GM12878 (cell line): ENCODE results near the gene ASTL. TPM values are rescaled to one million over a fixed set of nuclear protein-coding genes. Genes with fewer than 3 reads are reported as not detected.

ENCODE experiments used
- polyA plus RNA-seq, 11 experiments: library from polyadenylated mRNA; depleted of rRNA in 4 of 11; unstranded in 6 of 11; stranded (reverse) in 5 of 11; fragments of >200 nt; fragmentation: Nextera tagmentation in 4 of 11; fragmentation: Illumina TruSeq in 1 of 11; extraction: Ambion mirVana in 4 of 11; extraction: Trizol in 1 of 11; gene quantifications; 1 replicate in 1 of 11; 2 replicates in 10 of 11; pipeline versions ENCODE4 v1.2.1 to v1.2.3, GENCODE V29; 2011 to 2016; ENCODE audit warnings: inconsistent platforms in 2 of 11, missing spikeins in 2 of 11, low read depth in 1 of 11
- total RNA-seq, 4 experiments: library from RNA; depleted of rRNA in 3 of 4; stranded (reverse); fragments of >200 nt in 3 of 4; fragmentation: Illumina TruSeq in 1 of 4; extraction: Trizol in 1 of 4; gene quantifications; 2 replicates each; pipeline versions ENCODE4 v1.2.1 to v1.2.3, GENCODE V29; 2013 to 2021

Gene ASTL
- total and polyA plus RNA-seq, 10 of the 15 experiments (the other 5 are each of a cell fraction or from before 2014, with no cell fraction given) = 0.18 to 1.0 (median 0.38) TPM; not detected in 4

Other genes with a start within 250 kb of the ASTL start
Only the 7 nearest of the 10 such genes appear.
- 23.6 and 29.5 TPM in 2 replicates for gene ANKRD36C, start 146.7 kb downstream of the ASTL start, total RNA-seq (2014; rRNA removed)
- 39.8 and 43.3 TPM in 2 replicates for gene ANKRD36C, start 146.7 kb downstream of the ASTL start, total RNA-seq (2014; rRNA removed; fragmentation: Illumina TruSeq; extraction: Trizol)
- 24.1 and 26.2 TPM in 2 replicates for gene ANKRD36C, start 146.7 kb downstream of the ASTL start, total RNA-seq (2021)
- 12.5 and 14.7 TPM in 2 replicates for gene ANKRD36C, start 146.7 kb downstream of the ASTL start, polyA plus RNA-seq (2011; rRNA removed)
- 12.6 and 12.9 TPM in 2 replicates for gene ANKRD36C, start 146.7 kb downstream of the ASTL start, polyA plus RNA-seq (2014; fragmentation: Illumina TruSeq; extraction: Trizol)
- 10 to 100 TPM in 1 of 2 experiments, 1 to 10 TPM in 1; 3.2 to 15.3 TPM for gene ANKRD36C, start 146.7 kb downstream of the ASTL start, polyA plus RNA-seq (2014; fragmentation: Nextera tagmentation; extraction: Ambion mirVana)
- 7.5 and 7.6 TPM in 2 replicates for gene ANKRD36C, start 146.7 kb downstream of the ASTL start, polyA plus RNA-seq (2014; rRNA removed)
- gene ANKRD36C, start 146.7 kb downstream of the ASTL start, polyA plus RNA-seq (2016; fragmentation: Nextera tagmentation; extraction: Ambion mirVana) = 10 to 100 TPM; 24.7 to 29.0 TPM
- gene GPAT2, start 103.6 kb downstream of the ASTL start, total RNA-seq (2014; rRNA removed) = not detected in 2 replicates
- not detected in 2 replicates for gene GPAT2, start 103.6 kb downstream of the ASTL start, total RNA-seq (2014; rRNA removed; fragmentation: Illumina TruSeq; extraction: Trizol)
- gene GPAT2, start 103.6 kb downstream of the ASTL start, total RNA-seq (2021) = not detected in 2 replicates
- not detected in 2 replicates for gene GPAT2, start 103.6 kb downstream of the ASTL start, polyA plus RNA-seq (2011; rRNA removed)
- gene GPAT2, start 103.6 kb downstream of the ASTL start, polyA plus RNA-seq (2014; fragmentation: Illumina TruSeq; extraction: Trizol) = not detected in 2 replicates
- gene GPAT2, start 103.6 kb downstream of the ASTL start, polyA plus RNA-seq (2014; fragmentation: Nextera tagmentation; extraction: Ambion mirVana) = not detected
- gene GPAT2, start 103.6 kb downstream of the ASTL start, polyA plus RNA-seq (2014; rRNA removed) = not detected in 2 replicates
- under 1 TPM; 0.04 to 0.05 TPM for gene GPAT2, start 103.6 kb downstream of the ASTL start, polyA plus RNA-seq (2016; fragmentation: Nextera tagmentation; extraction: Ambion mirVana)
- gene ADRA2B, start 21.9 kb downstream of the ASTL start, total RNA-seq (2014; rRNA removed) = 0.05 TPM in 1 of 2 replicates, not detected in the other
- gene ADRA2B, start 21.9 kb downstream of the ASTL start, total RNA-seq (2014; rRNA removed; fragmentation: Illumina TruSeq; extraction: Trizol) = 0.05 TPM in 1 of 2 replicates, not detected in the other
- gene ADRA2B, start 21.9 kb downstream of the ASTL start, total RNA-seq (2021) = 0.10 TPM in 1 of 2 replicates, not detected in the other
- gene ADRA2B, start 21.9 kb downstream of the ASTL start, polyA plus RNA-seq (2011; rRNA removed) = not detected in 2 replicates
- gene ADRA2B, start 21.9 kb downstream of the ASTL start, polyA plus RNA-seq (2014; fragmentation: Illumina TruSeq; extraction: Trizol) = 0.01 TPM in 1 of 2 replicates, not detected in the other
- under 1 TPM in 1 of 2 experiments, not detected in 1; 0.03 TPM for gene ADRA2B, start 21.9 kb downstream of the ASTL start, polyA plus RNA-seq (2014; fragmentation: Nextera tagmentation; extraction: Ambion mirVana)
- gene ADRA2B, start 21.9 kb downstream of the ASTL start, polyA plus RNA-seq (2014; rRNA removed) = 0.05 and 0.09 TPM in 2 replicates
- gene ADRA2B, start 21.9 kb downstream of the ASTL start, polyA plus RNA-seq (2016; fragmentation: Nextera tagmentation; extraction: Ambion mirVana) = not detected
- gene DUSP2, start 6.9 kb upstream of the ASTL start, total RNA-seq (2014; rRNA removed) = 212 and 227 TPM in 2 replicates
- 57.4 and 58.0 TPM in 2 replicates for gene DUSP2, start 6.9 kb upstream of the ASTL start, total RNA-seq (2014; rRNA removed; fragmentation: Illumina TruSeq; extraction: Trizol)
- 181 and 194 TPM in 2 replicates for gene DUSP2, start 6.9 kb upstream of the ASTL start, total RNA-seq (2021)
- 47.5 and 84.3 TPM in 2 replicates for gene DUSP2, start 6.9 kb upstream of the ASTL start, polyA plus RNA-seq (2011; rRNA removed)
- 11.9 and 35.6 TPM in 2 replicates for gene DUSP2, start 6.9 kb upstream of the ASTL start, polyA plus RNA-seq (2014; fragmentation: Illumina TruSeq; extraction: Trizol)
- 10 to 100 TPM in 1 of 2 experiments, 1 to 10 TPM in 1; 9.7 to 34.6 TPM for gene DUSP2, start 6.9 kb upstream of the ASTL start, polyA plus RNA-seq (2014; fragmentation: Nextera tagmentation; extraction: Ambion mirVana)
- 158 and 168 TPM in 2 replicates for gene DUSP2, start 6.9 kb upstream of the ASTL start, polyA plus RNA-seq (2014; rRNA removed)
- 10 to 100 TPM; 10.2 to 56.4 TPM for gene DUSP2, start 6.9 kb upstream of the ASTL start, polyA plus RNA-seq (2016; fragmentation: Nextera tagmentation; extraction: Ambion mirVana)
- 215 and 229 TPM in 2 replicates for gene STARD7, start 70.3 kb upstream of the ASTL start, total RNA-seq (2014; rRNA removed)
- 148 and 153 TPM in 2 replicates for gene STARD7, start 70.3 kb upstream of the ASTL start, total RNA-seq (2014; rRNA removed; fragmentation: Illumina TruSeq; extraction: Trizol)
- 194 and 200 TPM in 2 replicates for gene STARD7, start 70.3 kb upstream of the ASTL start, total RNA-seq (2021)
- gene STARD7, start 70.3 kb upstream of the ASTL start, polyA plus RNA-seq (2011; rRNA removed) = 139 and 142 TPM in 2 replicates
- gene STARD7, start 70.3 kb upstream of the ASTL start, polyA plus RNA-seq (2014; fragmentation: Illumina TruSeq; extraction: Trizol) = 154 and 182 TPM in 2 replicates
- gene STARD7, start 70.3 kb upstream of the ASTL start, polyA plus RNA-seq (2014; fragmentation: Nextera tagmentation; extraction: Ambion mirVana) = 100 to 1,000 TPM in 1 of 2 experiments, 10 to 100 TPM in 1; 85.4 to 114 TPM
- gene STARD7, start 70.3 kb upstream of the ASTL start, polyA plus RNA-seq (2014; rRNA removed) = 120 and 123 TPM in 2 replicates
- 100 to 1,000 TPM; 225 to 237 TPM for gene STARD7, start 70.3 kb upstream of the ASTL start, polyA plus RNA-seq (2016; fragmentation: Nextera tagmentation; extraction: Ambion mirVana)
- gene TMEM127, start 127.5 kb upstream of the ASTL start, total RNA-seq (2014; rRNA removed) = 11.2 and 15.3 TPM in 2 replicates
- 8.2 and 8.9 TPM in 2 replicates for gene TMEM127, start 127.5 kb upstream of the ASTL start, total RNA-seq (2014; rRNA removed; fragmentation: Illumina TruSeq; extraction: Trizol)
- gene TMEM127, start 127.5 kb upstream of the ASTL start, total RNA-seq (2021) = 25.6 and 27.2 TPM in 2 replicates
- 11.6 and 24.9 TPM in 2 replicates for gene TMEM127, start 127.5 kb upstream of the ASTL start, polyA plus RNA-seq (2011; rRNA removed)
- gene TMEM127, start 127.5 kb upstream of the ASTL start, polyA plus RNA-seq (2014; fragmentation: Illumina TruSeq; extraction: Trizol) = 10.5 and 19.9 TPM in 2 replicates
- 1 to 10 TPM; 2.6 to 3.0 TPM for gene TMEM127, start 127.5 kb upstream of the ASTL start, polyA plus RNA-seq (2014; fragmentation: Nextera tagmentation; extraction: Ambion mirVana)
- gene TMEM127, start 127.5 kb upstream of the ASTL start, polyA plus RNA-seq (2014; rRNA removed) = 18.4 and 22.3 TPM in 2 replicates
- 10 to 100 TPM; 17.0 to 18.4 TPM for gene TMEM127, start 127.5 kb upstream of the ASTL start, polyA plus RNA-seq (2016; fragmentation: Nextera tagmentation; extraction: Ambion mirVana)
- 74.7 and 89.4 TPM in 2 replicates for gene CIAO1, start 127.7 kb upstream of the ASTL start, total RNA-seq (2014; rRNA removed)
- 48.0 and 49.7 TPM in 2 replicates for gene CIAO1, start 127.7 kb upstream of the ASTL start, total RNA-seq (2014; rRNA removed; fragmentation: Illumina TruSeq; extraction: Trizol)
- 51.1 and 57.5 TPM in 2 replicates for gene CIAO1, start 127.7 kb upstream of the ASTL start, total RNA-seq (2021)
- gene CIAO1, start 127.7 kb upstream of the ASTL start, polyA plus RNA-seq (2011; rRNA removed) = 61.3 and 75.4 TPM in 2 replicates
- gene CIAO1, start 127.7 kb upstream of the ASTL start, polyA plus RNA-seq (2014; fragmentation: Illumina TruSeq; extraction: Trizol) = 50.2 and 55.8 TPM in 2 replicates
- 10 to 100 TPM in 1 of 2 experiments, 1 to 10 TPM in 1; 8.3 to 15.6 TPM for gene CIAO1, start 127.7 kb upstream of the ASTL start, polyA plus RNA-seq (2014; fragmentation: Nextera tagmentation; extraction: Ambion mirVana)
- gene CIAO1, start 127.7 kb upstream of the ASTL start, polyA plus RNA-seq (2014; rRNA removed) = 89.3 and 92.5 TPM in 2 replicates
- gene CIAO1, start 127.7 kb upstream of the ASTL start, polyA plus RNA-seq (2016; fragmentation: Nextera tagmentation; extraction: Ambion mirVana) = 10 to 100 TPM; 69.4 to 73.1 TPM